ENCODE measurements around the gene SNRNP48.

The SNRNP48 gene

DNA sequence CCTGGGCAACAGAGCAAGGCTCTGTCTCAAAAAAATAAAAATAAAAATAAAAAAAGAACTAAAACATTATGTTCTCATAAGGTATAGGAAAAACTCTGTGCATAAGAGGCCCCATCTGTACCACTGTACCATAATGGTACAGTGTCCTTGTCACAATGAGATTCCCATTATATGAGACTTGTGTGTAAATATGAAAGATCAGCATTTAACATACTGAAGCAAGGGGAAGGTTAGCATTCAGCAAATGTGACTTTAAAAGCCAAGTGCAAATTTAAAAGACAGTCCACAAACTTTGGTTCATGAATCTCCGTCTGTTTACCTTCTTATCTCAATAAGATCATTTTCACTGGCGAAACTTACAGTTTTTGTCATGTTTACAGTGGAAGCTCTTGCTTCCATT, 32.3 kb upstream of the SNRNP48 start:
- TF ChIP-seq, protein P1, sequence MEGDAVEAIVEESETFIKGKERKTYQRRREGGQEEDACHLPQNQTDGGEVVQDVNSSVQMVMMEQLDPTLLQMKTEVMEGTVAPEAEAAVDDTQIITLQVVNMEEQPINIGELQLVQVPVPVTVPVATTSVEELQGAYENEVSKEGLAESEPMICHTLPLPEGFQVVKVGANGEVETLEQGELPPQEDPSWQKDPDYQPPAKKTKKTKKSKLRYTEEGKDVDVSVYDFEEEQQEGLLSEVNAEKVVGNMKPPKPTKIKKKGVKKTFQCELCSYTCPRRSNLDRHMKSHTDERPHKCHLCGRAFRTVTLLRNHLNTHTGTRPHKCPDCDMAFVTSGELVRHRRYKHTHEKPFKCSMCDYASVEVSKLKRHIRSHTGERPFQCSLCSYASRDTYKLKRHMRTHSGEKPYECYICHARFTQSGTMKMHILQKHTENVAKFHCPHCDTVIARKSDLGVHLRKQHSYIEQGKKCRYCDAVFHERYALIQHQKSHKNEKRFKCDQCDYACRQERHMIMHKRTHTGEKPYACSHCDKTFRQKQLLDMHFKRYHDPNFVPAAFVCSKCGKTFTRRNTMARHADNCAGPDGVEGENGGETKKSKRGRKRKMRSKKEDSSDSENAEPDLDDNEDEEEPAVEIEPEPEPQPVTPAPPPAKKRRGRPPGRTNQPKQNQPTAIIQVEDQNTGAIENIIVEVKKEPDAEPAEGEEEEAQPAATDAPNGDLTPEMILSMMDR (conservative IDR thresholded peaks at IDR 0.05; ENCODE audit: low read depth) = no peak
- no peak for DNase-seq (ENCODE audit: low spot score)
- peak overlapping the region; percentile 53 for H3K27ac ChIP-seq
- ChIA-PET POLR2A (ENCODE audit: low non-redundant PET) (no interaction called here), CTCF (no interaction called here)

DNA sequence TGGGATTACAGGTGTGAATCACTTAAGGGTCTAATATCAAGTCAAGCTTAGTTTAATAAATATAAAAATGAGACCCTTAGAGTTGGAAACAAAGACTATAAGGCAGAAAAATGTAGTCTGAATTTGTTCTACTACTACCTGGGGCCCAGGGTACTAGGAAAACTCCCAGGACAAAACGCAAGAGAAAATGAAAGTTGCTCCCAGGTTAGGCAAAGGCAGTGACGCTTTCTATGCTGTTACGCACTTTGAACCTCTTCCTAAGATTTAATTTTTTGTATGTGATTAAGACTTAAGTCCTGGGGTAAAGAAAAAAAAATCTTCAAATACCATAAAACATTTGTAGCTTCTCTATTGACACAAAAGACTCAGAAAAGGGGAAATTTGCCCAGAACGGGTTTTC, 31.2 kb upstream of the SNRNP48 start:
- peak overlapping the region; percentile 58 for H3K27ac ChIP-seq
- no peak for DNase-seq (ENCODE audit: low spot score)
- TF ChIP-seq, protein P1 (conservative IDR thresholded peaks at IDR 0.05; ENCODE audit: low read depth) = no peak
- CTCF ChIA-PET = no interaction called here
- POLR2A ChIA-PET (ENCODE audit: low non-redundant PET) = no interaction called here

GRCh38 chr6:7559196-7559595, 30.8 kb upstream of the SNRNP48 start:
- TF ChIP-seq, protein P1 (conservative IDR thresholded peaks at IDR 0.05; ENCODE audit: low read depth) = no peak
- POLR2A ChIA-PET (ENCODE audit: low non-redundant PET) = no interaction called here
- CTCF ChIA-PET = interaction anchor here (0.8 kb wide), 1 partner anchor 155 kb away, joined by 4 read pairs; no protein-coding TSS in a partner anchor
- DNase-seq (ENCODE audit: low spot score) = no peak
- H3K27ac ChIP-seq = peak overlapping the region; percentile 58

DNA sequence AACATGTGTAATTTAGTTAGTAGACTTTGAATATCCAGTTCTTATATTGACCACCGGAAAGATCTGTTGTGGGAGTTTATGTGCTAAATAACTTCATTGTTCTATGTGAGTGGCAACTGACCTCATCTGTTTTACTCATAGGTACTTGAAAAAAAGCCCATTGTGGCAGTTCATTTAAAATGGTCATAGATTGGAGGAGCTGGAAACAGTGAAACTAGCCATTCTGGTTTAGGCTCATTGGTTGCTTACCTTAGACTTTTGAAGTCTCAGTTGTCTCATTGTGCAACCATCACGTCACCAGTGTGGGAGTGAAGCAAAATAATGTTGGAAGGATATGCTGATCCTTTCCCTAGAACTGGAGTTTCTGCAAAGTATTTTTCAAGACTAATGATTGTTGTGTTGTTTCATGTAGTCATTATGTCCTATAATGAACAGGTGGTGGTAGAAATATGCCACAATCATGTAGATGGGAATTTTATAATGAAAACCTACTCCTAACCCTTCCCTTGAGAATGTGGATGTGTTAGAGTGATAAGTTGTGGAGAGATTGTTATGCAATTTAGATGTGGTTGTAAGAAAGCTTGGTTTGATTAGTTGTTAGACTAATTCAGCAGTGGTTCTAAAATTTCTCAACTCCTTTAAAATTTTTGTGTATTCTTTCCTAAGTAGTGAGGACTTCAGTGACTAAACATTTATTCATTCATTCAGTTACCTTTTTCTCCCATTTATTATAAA, 30.2 kb upstream of the SNRNP48 start:
- no peak for DNase-seq (ENCODE audit: low spot score)
- H3K27ac ChIP-seq = peak overlapping the region; percentile 58
- TF ChIP-seq, protein P1 (conservative IDR thresholded peaks at IDR 0.05; ENCODE audit: low read depth) = no peak
- ChIA-PET CTCF (interaction anchor here (0.6 to 0.8 kb wide), 2 partner anchors 9 to 155 kb away, joined by 4 read pairs; no protein-coding TSS in a partner anchor), POLR2A (ENCODE audit: low non-redundant PET) (interaction anchor here (0.6 kb wide), 1 partner anchor 137 kb away, joined by 4 read pairs; no protein-coding TSS in a partner anchor)

- DNase-seq (ENCODE audit: low spot score) = peak; percentile 35
- CTCF ChIA-PET = no interaction called here
- POLR2A ChIA-PET (ENCODE audit: low non-redundant PET) = no interaction called here
- TF ChIP-seq, protein P1 (conservative IDR thresholded peaks at IDR 0.05; ENCODE audit: low read depth) = no peak
- H3K27ac ChIP-seq = peak overlapping the region; percentile 81
Observed at GRCh38 chr6:7561153-7561964, 28.6 kb upstream of the SNRNP48 start.

DNA sequence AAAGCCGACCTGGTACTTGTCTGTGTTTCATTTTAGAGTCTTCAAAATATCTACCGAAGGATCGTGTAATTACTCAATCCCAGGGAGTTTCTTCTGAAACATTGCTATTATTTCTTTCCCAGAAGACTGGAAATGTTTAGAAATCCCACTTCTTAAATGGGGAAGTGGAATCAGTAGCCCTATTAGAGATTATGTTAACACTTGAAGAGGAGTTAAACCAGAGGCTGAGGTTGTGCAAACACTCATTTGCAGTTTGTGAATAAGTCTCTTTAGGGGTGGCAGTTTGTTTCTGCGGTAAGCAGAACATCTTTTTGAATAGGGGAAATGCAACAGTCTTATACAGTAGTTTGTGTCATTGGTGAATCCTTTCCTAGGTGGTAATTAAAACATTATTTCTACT, 27.2 kb upstream of the SNRNP48 start:
- ChIA-PET CTCF (no interaction called here), POLR2A (ENCODE audit: low non-redundant PET) (no interaction called here)
- DNase-seq (ENCODE audit: low spot score) = no peak
- H3K27ac ChIP-seq = 0 out of 2 replicates have a peak overlapping the region, but pooled peaks have one; percentile 26
- TF ChIP-seq, protein P1 (conservative IDR thresholded peaks at IDR 0.05; ENCODE audit: low read depth) = no peak

All from RWPE1 (cell line).